Osteoblast (primary cell): ENCODE results near the gene PLCD4. TPM values are rescaled to one million over a fixed set of nuclear protein-coding genes. Genes with fewer than 3 reads are reported as not detected.

Source experiments
- DNase-seq: peaks from one replicate; pipeline ENCODE4 v3.0.0; 2011; ENCODE audit warnings: low spot score, mixed read lengths; ENCODE audit not compliant: insufficient read length; ENCODE audit errors: missing footprints
- H2AFZ ChIP-seq: 2 replicates; pipeline ENCODE4 v1.6.0; 2011; ENCODE audit warnings: mild to moderate bottlenecking, low read length
- H3K27ac ChIP-seq: 2 replicates; pipeline ENCODE4 v1.5.1; 2011; ENCODE audit warnings: mild to moderate bottlenecking, low read depth, low read length, moderate library complexity
- H3K27me3 ChIP-seq: 2 replicates; pipeline ENCODE4 v1.6.0; 2012; ENCODE audit warnings: mild to moderate bottlenecking, control low read depth, inconsistent platforms, low read length, moderate library complexity; ENCODE audit not compliant: insufficient read depth
- H3K36me3 ChIP-seq: 2 replicates; pipeline ENCODE4 v1.5.1; 2011; ENCODE audit warnings: mild to moderate bottlenecking, low read length, control low read depth, moderate library complexity; ENCODE audit not compliant: insufficient read depth
- H3K4me1 ChIP-seq: 2 replicates; pipeline ENCODE4 v1.5.1; 2011; ENCODE audit warnings: mild to moderate bottlenecking, low read length, control low read depth, moderate library complexity; ENCODE audit not compliant: insufficient read depth
- H3K4me2 ChIP-seq: 2 replicates; pipeline ENCODE4 v1.6.0; 2011; ENCODE audit warnings: mild to moderate bottlenecking, low read length; ENCODE audit not compliant: insufficient read depth
- H3K4me3 ChIP-seq: fragments of 200-600 bp; sonication (generic); 3 replicates; pipeline ENCODE4 v1.5.1; 2012; ENCODE audit warnings: mild to moderate bottlenecking, low read length, inconsistent platforms; ENCODE audit not compliant: insufficient read depth
- H3K79me2 ChIP-seq: 2 replicates; pipeline ENCODE4 v1.6.0; 2012; ENCODE audit warnings: mild to moderate bottlenecking, low read length, control low read depth, inconsistent platforms; ENCODE audit not compliant: insufficient read depth
- H3K9me3 ChIP-seq: 2 replicates; pipeline ENCODE4 v1.5.1; 2011; ENCODE audit warnings: low read depth, low read length, control low read depth
- H4K20me1 ChIP-seq: 2 replicates; pipeline ENCODE4 v1.6.0; 2012; ENCODE audit warnings: mild to moderate bottlenecking, low read length, control low read depth; ENCODE audit not compliant: insufficient read depth
- CTCF ChIP-seq: IDR thresholded peaks from 2 replicates; pipeline ENCODE4 v1.5.1; 2011; ENCODE audit warnings: mild to moderate bottlenecking, low read depth, low read length, moderate library complexity; ENCODE audit errors: extremely low read depth
- total RNA-seq: library from RNA; depleted of rRNA; stranded (reverse); fragments of >200 nt; gene quantifications from 2 replicates; pipeline ENCODE4 v1.2.3, GENCODE V29; 2012

PLCD4 gene
- total RNA-seq, 1 donor = 2.5 TPM

- no peak for DNase-seq
- H4K20me1 ChIP-seq = peaks cover 4% of the 10 kb centered on the region
- H3K36me3 ChIP-seq = peaks cover 81% of the 10 kb centered on the region
- H2AFZ ChIP-seq = no peak overlapping the region
- H3K9me3 ChIP-seq = no peaks in the 10 kb centered on the region
- H3K27ac ChIP-seq = no peak overlapping the region
- no peak overlapping the region for H3K4me3 ChIP-seq
- no peak overlapping the region for H3K4me2 ChIP-seq
- peaks cover 4% of the 10 kb centered on the region for H3K79me2 ChIP-seq
- peak; percentile 1 for TF ChIP-seq CTCF
- H3K27me3 ChIP-seq = no peaks in the 10 kb centered on the region
- H3K4me1 ChIP-seq = peaks cover 10% of the 10 kb centered on the region
Measured at GRCh38 chr2:218648787-218649100, 41.0 kb downstream of the PLCD4 start.

- peaks cover 67% of the 10 kb centered on the region for H3K36me3 ChIP-seq
- no peak for TF ChIP-seq CTCF
- no peak overlapping the region for H3K27ac ChIP-seq
- no peak overlapping the region for H2AFZ ChIP-seq
- no peaks in the 10 kb centered on the region for H4K20me1 ChIP-seq
- peaks cover 10% of the 10 kb centered on the region for H3K4me1 ChIP-seq
- DNase-seq = no peak
- no peak overlapping the region for H3K4me3 ChIP-seq
- H3K27me3 ChIP-seq = no peaks in the 10 kb centered on the region
- no peak overlapping the region for H3K4me2 ChIP-seq
- peaks cover 40% of the 10 kb centered on the region for H3K79me2 ChIP-seq
- H3K9me3 ChIP-seq = no peaks in the 10 kb centered on the region
Measured at GRCh38 chr2:218655751-218656150, 48.1 kb downstream of the PLCD4 start.

GRCh38 chr2:218658671-218659257 is 51.1 kb downstream of the PLCD4 start:
- peak; percentile 92 for DNase-seq
- peaks cover 69% of the 10 kb centered on the region for H3K36me3 ChIP-seq
- peaks cover 10% of the 10 kb centered on the region for H3K4me1 ChIP-seq
- peak overlapping the region; percentile 56 for H3K27ac ChIP-seq
- H2AFZ ChIP-seq = peak overlapping the region; percentile 92
- peak overlapping the region; percentile 82 for H3K4me3 ChIP-seq
- no peaks in the 10 kb centered on the region for H3K9me3 ChIP-seq
- H3K27me3 ChIP-seq = no peaks in the 10 kb centered on the region
- peak; percentile 50 for TF ChIP-seq CTCF
- no peaks in the 10 kb centered on the region for H4K20me1 ChIP-seq
- H3K79me2 ChIP-seq = peaks cover 42% of the 10 kb centered on the region
- H3K4me2 ChIP-seq = peak overlapping the region; percentile 88

- H3K27ac ChIP-seq = peak within 1 kb of the TSS; percentile 56
- peak; percentile 95 for DNase-seq
- TF ChIP-seq CTCF = no peak
- peak within 1 kb of the TSS; percentile 88 for H3K4me2 ChIP-seq
- H3K4me3 ChIP-seq = peak within 1 kb of the TSS; percentile 82
- peak within 1 kb of the TSS; percentile 92 for H2AFZ ChIP-seq
- no peaks in the 10 kb centered on the region for H4K20me1 ChIP-seq
- H3K9me3 ChIP-seq = no peaks in the 10 kb centered on the region
- peaks cover 68% of the 10 kb centered on the region for H3K36me3 ChIP-seq
- H3K4me1 ChIP-seq = peaks cover 10% of the 10 kb centered on the region
- no peaks in the 10 kb centered on the region for H3K27me3 ChIP-seq
- H3K79me2 ChIP-seq = peaks cover 42% of the 10 kb centered on the region
Measured at GRCh38 chr2:218659258-218659987, 51.7 kb downstream of the PLCD4 start, which contains the start of the genes BCS1L and ZNF142. Gene BCS1L (plus strand): TSS chr2:218659683. CDS start chr2:218660988, 1,305 bp downstream. Gene ZNF142 (minus strand): TSS chr2:218659623. CDS start chr2:218656429, 3,194 bp downstream.
